Measurements from ENCODE around the gene CDH23.

DNA sequence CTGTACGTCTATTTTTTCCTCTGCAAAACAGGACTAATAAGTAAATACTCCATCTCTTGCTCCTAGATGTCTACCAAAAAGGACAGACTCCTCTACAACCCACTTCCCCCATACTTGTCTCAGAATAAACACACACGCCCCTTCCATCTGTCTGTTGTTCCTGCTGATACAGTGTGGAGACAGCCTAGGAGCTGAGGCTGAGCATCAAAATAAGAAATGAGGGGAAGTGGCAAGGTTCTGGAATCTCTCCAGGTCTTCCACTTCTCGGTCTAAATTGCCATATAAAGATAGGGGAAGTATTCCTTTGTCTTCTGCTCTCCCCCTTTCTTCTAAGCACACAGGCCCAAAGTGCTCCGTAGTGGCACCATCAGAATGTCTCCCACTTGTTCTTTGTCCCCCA is 407.4 kb downstream of the CDH23 start:
- TF ChIP-seq EZH2phosphoT487 (IDR thresholded peaks at IDR 0.05; ENCODE audit: borderline replicate concordance, low read length) (no peak), EZH2 (IDR thresholded peaks at IDR 0.05; ENCODE audit: low read length, unreplicated experiment) (no peak)
- TF ChIP-seq, protein P1, sequence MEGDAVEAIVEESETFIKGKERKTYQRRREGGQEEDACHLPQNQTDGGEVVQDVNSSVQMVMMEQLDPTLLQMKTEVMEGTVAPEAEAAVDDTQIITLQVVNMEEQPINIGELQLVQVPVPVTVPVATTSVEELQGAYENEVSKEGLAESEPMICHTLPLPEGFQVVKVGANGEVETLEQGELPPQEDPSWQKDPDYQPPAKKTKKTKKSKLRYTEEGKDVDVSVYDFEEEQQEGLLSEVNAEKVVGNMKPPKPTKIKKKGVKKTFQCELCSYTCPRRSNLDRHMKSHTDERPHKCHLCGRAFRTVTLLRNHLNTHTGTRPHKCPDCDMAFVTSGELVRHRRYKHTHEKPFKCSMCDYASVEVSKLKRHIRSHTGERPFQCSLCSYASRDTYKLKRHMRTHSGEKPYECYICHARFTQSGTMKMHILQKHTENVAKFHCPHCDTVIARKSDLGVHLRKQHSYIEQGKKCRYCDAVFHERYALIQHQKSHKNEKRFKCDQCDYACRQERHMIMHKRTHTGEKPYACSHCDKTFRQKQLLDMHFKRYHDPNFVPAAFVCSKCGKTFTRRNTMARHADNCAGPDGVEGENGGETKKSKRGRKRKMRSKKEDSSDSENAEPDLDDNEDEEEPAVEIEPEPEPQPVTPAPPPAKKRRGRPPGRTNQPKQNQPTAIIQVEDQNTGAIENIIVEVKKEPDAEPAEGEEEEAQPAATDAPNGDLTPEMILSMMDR (conservative IDR thresholded peaks at IDR 0.05; ENCODE audit: low read depth, low read length): no peak
